PC-3 (cell line): ENCODE measurements around the gene HLA-F. TPM values are rescaled to one million over a fixed set of nuclear protein-coding genes. Genes with fewer than 3 reads are reported as not detected.

Experiments used
- ATAC-seq: fragments of 200-7000 bp; cut with Tn5 transposase; 2 replicates; pipeline ENCODE4 v1.9.1; 2020; ENCODE audit warnings: mild to moderate bottlenecking, moderate library complexity
- BruUV-seq: library from RNA; stranded (reverse); fragments of 400-500 nt; replicated peaks from 2 replicates; lab custom pipeline; 2021; lab: Mats Ljungman, UMichigan
- CTCF ChIA-PET: fragments of 300-600 bp; sonication (Branson Sonifier 250); formaldehyde crosslinking; loops from one replicate; lab custom pipeline; 2022; ENCODE audit warnings: antibody characterized with exemption; lab: Charles Lee
- POLR2A ChIA-PET: fragments of 300-600 bp; sonication (Branson Sonifier 250); formaldehyde crosslinking; loops from one replicate; lab custom pipeline; 2022; ENCODE audit warnings: antibody characterized with exemption; ENCODE audit not compliant: unreplicated experiment; lab: Charles Lee
- DNase-seq: peaks from one replicate; pipeline ENCODE4 v3.0.0-alpha.2; 2015
- H2AFZ ChIP-seq: fragments of 300-600 bp; sonication (generic); 2 replicates; pipeline ENCODE4 v1.6.0; 2016; ENCODE audit warnings: antibody characterized with exemption, low read length
- H3F3A ChIP-seq: fragments of 300-600 bp; sonication (generic); one replicate; pipeline ENCODE4 v1.6.0; 2017; ENCODE audit warnings: antibody characterized with exemption, low read length, control low read depth, mild to moderate bottlenecking; ENCODE audit not compliant: unreplicated experiment
- H3K27ac ChIP-seq: fragments of 300-600 bp; sonication (generic); 2 replicates; pipeline ENCODE4 v1.5.1; 2016; ENCODE audit warnings: mild to moderate bottlenecking, low read length
- H3K27me3 ChIP-seq: fragments of 300-600 bp; sonication (generic); 2 replicates; pipeline ENCODE4 v1.6.1; 2016; ENCODE audit warnings: low read length, mixed read lengths
- H3K36me3 ChIP-seq: fragments of 300-600 bp; sonication (generic); 2 replicates; pipeline ENCODE4 v1.6.1; 2016; ENCODE audit warnings: low read depth, mixed run types, low read length, mixed read lengths
- H3K4me1 ChIP-seq: fragments of 300-600 bp; sonication (generic); 2 replicates; pipeline ENCODE4 v1.5.1; 2016; ENCODE audit warnings: low read length; ENCODE audit not compliant: insufficient read depth
- H3K4me2 ChIP-seq: fragments of 300-600 bp; sonication (generic); 2 replicates; pipeline ENCODE4 v1.6.0; 2016; ENCODE audit warnings: low read length
- H3K4me3 ChIP-seq: fragments of 300-600 bp; sonication (generic); 2 replicates; pipeline ENCODE4 v1.5.1; 2016; ENCODE audit warnings: mild to moderate bottlenecking, low read length, mixed read lengths
- H3K79me2 ChIP-seq: fragments of 300-600 bp; sonication (generic); 2 replicates; pipeline ENCODE4 v1.6.1; 2017; ENCODE audit warnings: low read length, mixed read lengths
- H3K9ac ChIP-seq: fragments of 300-600 bp; sonication (generic); 2 replicates; pipeline ENCODE4 v1.6.0; 2016; ENCODE audit warnings: mild to moderate bottlenecking, low read length
- H3K9me2 ChIP-seq: fragments of 300-600 bp; sonication (generic); replicated peaks from 2 replicates; pipeline ENCODE4 v1.6.1; 2016; ENCODE audit warnings: mixed run types, low read length, mixed read lengths
- H3K9me3 ChIP-seq: fragments of 300-600 bp; sonication (generic); 2 replicates; pipeline ENCODE4 v1.6.1; 2016; ENCODE audit warnings: low read length, mixed read lengths
- H4K20me1 ChIP-seq: fragments of 300-600 bp; sonication (generic); 2 replicates; pipeline ENCODE4 v1.6.1; 2016; ENCODE audit warnings: low read length, mixed read lengths
- EZH2 ChIP-seq: fragments of 300-600 bp; sonication (generic); IDR thresholded peaks from one replicate; pipeline ENCODE4 v1.6.1; 2017; ENCODE audit warnings: antibody characterized with exemption, mild to moderate bottlenecking, low read length; ENCODE audit not compliant: unreplicated experiment
- EZH2phosphoT487 ChIP-seq: fragments of 300-600 bp; sonication (generic); IDR thresholded peaks from 2 replicates; pipeline ENCODE4 v1.6.1; 2018; ENCODE audit warnings: mild to moderate bottlenecking, antibody characterized with exemption, low read length, borderline replicate concordance
- intact Hi-C: fragments of 100-400 bp; cut with micrococcal nuclease; formaldehyde crosslinking; loops from 2 replicates; pipeline ENCODE4 v1.9.0; 2023
- total RNA-seq: library from RNA; depleted of rRNA; stranded (reverse); fragments of >200 nt; gene quantifications from 2 replicates; pipeline ENCODE4 v1.2.3, GENCODE V29; 2014
- TF ChIP-seq, protein P1 (sequence below): fragments of 300-600 bp; sonication (generic); conservative IDR thresholded peaks from 2 replicates; pipeline ENCODE4 v1.5.1; 2017; ENCODE audit warnings: antibody characterized with exemption, low read depth, mild to moderate bottlenecking, low read length

Gene HLA-F
- total RNA-seq, 1 experiment from 2014 or later, result 16.1 TPM

DNA sequence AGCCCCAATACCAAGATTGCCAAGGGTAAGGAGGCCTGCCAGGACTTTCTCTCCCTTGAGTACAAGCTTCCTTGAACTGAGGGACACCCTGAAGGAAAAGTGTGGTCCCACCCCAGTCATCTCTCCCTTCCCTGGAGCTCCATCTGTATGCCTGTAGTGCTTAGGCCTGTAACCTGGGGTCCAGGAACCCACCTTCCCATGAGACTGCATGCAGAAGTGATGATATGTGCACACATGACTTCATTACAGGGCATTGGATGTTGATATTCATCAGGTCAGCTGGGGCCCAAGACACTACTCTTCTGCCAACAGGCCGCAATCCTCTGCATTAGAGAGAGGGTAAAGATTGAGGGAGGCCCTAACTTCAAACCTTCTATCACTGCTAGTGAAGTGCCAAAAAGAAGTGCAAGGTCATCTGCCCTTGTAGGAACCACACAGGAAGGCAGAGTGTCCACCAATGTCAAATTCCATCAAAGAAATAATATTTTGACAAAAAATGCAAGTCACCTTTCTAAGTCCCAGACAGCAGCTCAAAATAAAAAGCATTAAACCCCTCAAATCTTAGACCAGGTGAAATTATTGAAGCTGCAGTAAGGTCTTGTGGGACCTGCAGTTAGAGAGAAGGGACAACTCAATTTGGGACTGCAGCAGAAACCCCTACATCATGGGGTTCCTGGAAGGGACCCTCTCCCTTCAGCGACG is 5.1 kb downstream of the HLA-F start:
- H3K4me2 ChIP-seq, result no peak overlapping the region
- H4K20me1 ChIP-seq, result no peaks in the 10 kb centered on the region
- no peak for ATAC-seq
- intact Hi-C loops, result no loop called here
- H3K79me2 ChIP-seq, result no peaks in the 10 kb centered on the region
- DNase-seq, result no peak
- H3K9me3 ChIP-seq, result no peaks in the 10 kb centered on the region
- no peak for TF ChIP-seq EZH2
- TF ChIP-seq, protein P1, sequence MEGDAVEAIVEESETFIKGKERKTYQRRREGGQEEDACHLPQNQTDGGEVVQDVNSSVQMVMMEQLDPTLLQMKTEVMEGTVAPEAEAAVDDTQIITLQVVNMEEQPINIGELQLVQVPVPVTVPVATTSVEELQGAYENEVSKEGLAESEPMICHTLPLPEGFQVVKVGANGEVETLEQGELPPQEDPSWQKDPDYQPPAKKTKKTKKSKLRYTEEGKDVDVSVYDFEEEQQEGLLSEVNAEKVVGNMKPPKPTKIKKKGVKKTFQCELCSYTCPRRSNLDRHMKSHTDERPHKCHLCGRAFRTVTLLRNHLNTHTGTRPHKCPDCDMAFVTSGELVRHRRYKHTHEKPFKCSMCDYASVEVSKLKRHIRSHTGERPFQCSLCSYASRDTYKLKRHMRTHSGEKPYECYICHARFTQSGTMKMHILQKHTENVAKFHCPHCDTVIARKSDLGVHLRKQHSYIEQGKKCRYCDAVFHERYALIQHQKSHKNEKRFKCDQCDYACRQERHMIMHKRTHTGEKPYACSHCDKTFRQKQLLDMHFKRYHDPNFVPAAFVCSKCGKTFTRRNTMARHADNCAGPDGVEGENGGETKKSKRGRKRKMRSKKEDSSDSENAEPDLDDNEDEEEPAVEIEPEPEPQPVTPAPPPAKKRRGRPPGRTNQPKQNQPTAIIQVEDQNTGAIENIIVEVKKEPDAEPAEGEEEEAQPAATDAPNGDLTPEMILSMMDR, result no peak
- no peak for TF ChIP-seq EZH2phosphoT487
- no peaks in the 10 kb centered on the region for H3K9me2 ChIP-seq
- H3K4me1 ChIP-seq, result no peaks in the 10 kb centered on the region
- ChIA-PET CTCF (no interaction called here), POLR2A (interaction anchor here (0.7 kb wide), 1 partner anchor 312 kb away, joined by 3 read pairs; no protein-coding TSS in a partner anchor)
- no TSS peak for BruUV-seq
- H3K36me3 ChIP-seq, result no peaks in the 10 kb centered on the region
- H2AFZ ChIP-seq, result no peak overlapping the region
- no peaks in the 10 kb centered on the region for H3F3A ChIP-seq
- no peaks in the 10 kb centered on the region for H3K27me3 ChIP-seq
- no peak overlapping the region for H3K27ac ChIP-seq
- H3K4me3 ChIP-seq, result no peak overlapping the region
- H3K9ac ChIP-seq, result no peak overlapping the region

- Histone ChIP-seq H4K20me1 (no peaks in the 10 kb centered on the region), H3K27me3 (no peaks in the 10 kb centered on the region), H3F3A (no peaks in the 10 kb centered on the region), H3K9me2 (no peaks in the 10 kb centered on the region), H3K36me3 (no peaks in the 10 kb centered on the region), H3K4me1 (no peaks in the 10 kb centered on the region), H3K27ac (no peak overlapping the region), H2AFZ (no peak overlapping the region), H3K9me3 (no peaks in the 10 kb centered on the region), H3K4me3 (no peak overlapping the region), H3K9ac (no peak overlapping the region), H3K79me2 (no peaks in the 10 kb centered on the region), H3K4me2 (no peak overlapping the region)
- TF ChIP-seq EZH2, result no peak
- no peak for TF ChIP-seq EZH2phosphoT487
- TF ChIP-seq, protein P1, result no peak
- no peak for ATAC-seq
- CTCF ChIA-PET, result no interaction called here
- DNase-seq, result no peak
- POLR2A ChIA-PET, result no interaction called here
- intact Hi-C loops, result no loop called here
- no TSS peak for BruUV-seq
Observed at GRCh38 chr6:29728875-29729270, 5.6 kb downstream of the HLA-F start.

- Histone ChIP-seq H3K4me1 (no peaks in the 10 kb centered on the region), H3K4me2 (no peak overlapping the region), H3K9me2 (no peaks in the 10 kb centered on the region), H3K4me3 (no peak overlapping the region), H3K79me2 (no peaks in the 10 kb centered on the region), H3K9me3 (no peaks in the 10 kb centered on the region), H4K20me1 (no peaks in the 10 kb centered on the region), H3K27me3 (no peaks in the 10 kb centered on the region), H2AFZ (no peak overlapping the region), H3F3A (no peaks in the 10 kb centered on the region), H3K9ac (no peak overlapping the region), H3K36me3 (no peaks in the 10 kb centered on the region), H3K27ac (no peak overlapping the region)
- TF ChIP-seq EZH2phosphoT487 (no peak), EZH2 (no peak)
- TF ChIP-seq, protein P1, result no peak
- DNase-seq (no peak), ATAC-seq (no peak)
- POLR2A ChIA-PET, result no interaction called here
- BruUV-seq, result no TSS peak
- intact Hi-C loops, result no loop called here
- CTCF ChIA-PET, result no interaction called here
Observed at GRCh38 chr6:29729774-29730328, 6.6 kb downstream of the HLA-F start.
